EH (cell line): ENCODE results near the gene FMN1.
A peak's percentile ranks its signal among the peaks of the same experiment; 100 is the strongest.

Experiments
- DNase-seq: peaks from one replicate; pipeline ENCODE4 v3.0.0-alpha.2; 2015; ENCODE audit warnings: low read depth

FMN1 gene

DNA sequence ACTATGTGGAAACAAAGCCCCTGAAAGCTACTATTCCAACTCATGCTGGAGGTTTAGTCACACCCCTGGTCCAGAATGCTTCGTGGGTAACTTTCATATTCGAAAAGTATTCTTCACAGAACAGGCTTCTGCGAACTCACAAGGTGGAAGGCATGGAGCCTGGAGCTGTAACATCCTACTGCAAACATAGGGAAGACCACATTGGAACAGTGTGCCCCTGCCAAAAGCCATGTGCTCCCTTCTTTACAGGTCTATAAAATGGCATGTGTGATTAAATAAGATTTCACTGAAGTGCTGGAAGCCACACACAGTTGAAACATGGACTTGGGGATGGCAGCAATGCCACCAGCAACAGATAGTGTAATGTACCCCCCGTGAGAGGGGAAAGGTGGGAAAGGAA lies 370.8 kb downstream of the FMN1 start:
- no peak for DNase-seq

DNA sequence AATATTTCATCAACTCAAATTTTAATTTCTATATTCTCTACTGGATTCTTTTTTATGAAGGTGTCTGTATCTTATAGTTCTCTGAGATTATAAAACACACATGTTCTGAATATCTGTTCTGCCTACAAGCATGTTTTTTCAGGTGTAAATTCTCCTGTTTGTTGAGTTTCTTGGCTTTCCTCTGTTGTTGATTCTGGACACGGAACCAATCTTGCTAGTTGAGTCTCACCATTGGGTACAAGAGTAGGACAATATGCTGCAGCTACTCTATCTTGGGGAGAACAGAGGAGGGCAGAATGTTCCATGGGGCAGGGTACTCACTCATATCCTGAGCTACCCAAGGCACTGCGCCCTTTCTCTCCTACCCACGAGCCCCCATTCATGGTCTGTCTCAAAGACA lies 371.8 kb downstream of the FMN1 start:
- no peak for DNase-seq

DNA sequence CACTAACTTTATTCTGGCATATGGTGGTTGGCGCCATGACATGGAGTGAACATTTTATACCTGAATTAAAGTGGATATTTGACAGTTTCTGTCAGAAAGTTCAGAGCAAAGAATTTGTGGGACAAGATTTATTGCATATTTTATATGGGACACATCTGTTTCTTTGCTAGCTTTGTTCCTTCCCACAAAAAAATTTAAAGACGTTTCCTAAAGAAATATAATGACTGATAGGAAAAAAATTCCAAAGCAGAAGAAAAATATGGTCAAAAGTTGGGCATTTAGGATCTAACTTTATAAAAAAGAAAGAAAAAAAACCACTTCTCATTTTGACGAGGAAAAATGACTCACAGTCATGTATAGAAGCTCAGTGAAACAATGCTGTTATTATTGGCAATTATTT lies 375.1 kb downstream of the FMN1 start:
- peak; percentile 66 for DNase-seq

DNA sequence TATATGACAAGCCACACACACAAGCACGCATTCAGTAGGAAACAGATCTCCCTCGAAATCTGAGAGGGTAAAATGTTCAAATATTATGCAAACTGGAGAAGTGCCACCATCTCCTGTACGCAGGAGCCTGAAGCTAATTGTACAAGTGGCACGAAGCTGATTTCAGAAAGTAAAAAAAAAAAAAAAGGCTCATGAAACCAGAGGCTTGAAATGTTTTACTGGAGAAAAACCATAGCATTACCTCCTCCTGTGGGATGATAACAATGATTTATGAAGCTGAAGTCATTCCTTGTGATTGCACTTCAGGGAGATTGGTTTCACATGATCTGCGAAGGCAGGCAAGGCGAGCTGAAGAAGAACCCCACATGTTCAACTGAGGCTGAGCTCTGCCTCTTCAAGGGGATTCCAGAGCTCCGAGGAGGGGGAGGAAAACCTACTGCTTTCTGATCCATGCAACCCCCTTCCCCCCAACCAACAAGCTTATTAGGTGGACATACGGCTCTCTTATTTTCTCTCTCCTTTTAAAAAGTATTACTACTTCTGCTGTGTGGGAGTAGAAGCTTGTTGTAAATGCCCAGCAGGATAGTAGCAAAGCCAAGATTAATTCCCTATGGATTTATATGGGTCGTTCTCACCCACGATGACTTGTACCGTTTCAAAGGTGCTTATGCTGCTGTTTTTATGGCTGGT lies 375.6 kb downstream of the FMN1 start:
- DNase-seq = peak; percentile 62

DNA sequence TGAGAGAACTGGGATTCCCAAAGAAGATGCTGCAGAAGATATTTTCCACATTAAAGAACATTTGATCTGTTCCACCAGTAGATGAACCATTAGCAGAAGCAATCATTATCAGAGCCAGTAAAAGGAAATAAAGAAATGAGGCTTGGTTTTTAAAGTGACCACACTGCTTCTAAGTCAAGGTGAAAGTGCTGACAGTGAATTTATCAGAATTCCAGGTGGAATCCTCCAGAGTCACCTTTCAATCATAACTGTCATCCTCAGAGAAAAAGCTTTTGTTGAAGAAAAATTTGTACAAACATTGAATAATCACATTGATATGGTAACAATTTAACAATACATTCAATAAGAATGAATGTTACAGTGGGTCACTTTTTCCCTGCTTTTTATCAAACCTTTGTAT lies 376.9 kb downstream of the FMN1 start:
- DNase-seq = no peak

DNA sequence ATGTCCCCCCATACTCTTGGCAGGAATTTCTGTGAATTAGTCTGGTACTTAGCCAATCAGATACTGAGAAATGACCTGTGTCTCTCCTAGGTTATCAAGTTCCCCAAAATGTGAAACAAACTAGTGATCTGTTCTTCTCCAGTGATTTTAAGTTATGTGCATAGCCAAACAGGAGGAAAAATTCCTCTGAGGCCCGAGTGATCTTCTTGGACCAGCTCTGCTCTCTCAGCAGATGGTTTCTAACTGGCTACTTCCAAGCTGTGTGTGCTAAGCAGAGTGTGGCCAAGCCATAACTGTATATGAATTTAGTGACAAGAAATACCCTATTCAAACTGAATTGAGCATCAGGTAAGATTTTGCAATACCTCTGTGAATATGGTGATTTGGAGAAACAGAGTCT lies 387.2 kb downstream of the FMN1 start:
- DNase-seq = no peak

DNA sequence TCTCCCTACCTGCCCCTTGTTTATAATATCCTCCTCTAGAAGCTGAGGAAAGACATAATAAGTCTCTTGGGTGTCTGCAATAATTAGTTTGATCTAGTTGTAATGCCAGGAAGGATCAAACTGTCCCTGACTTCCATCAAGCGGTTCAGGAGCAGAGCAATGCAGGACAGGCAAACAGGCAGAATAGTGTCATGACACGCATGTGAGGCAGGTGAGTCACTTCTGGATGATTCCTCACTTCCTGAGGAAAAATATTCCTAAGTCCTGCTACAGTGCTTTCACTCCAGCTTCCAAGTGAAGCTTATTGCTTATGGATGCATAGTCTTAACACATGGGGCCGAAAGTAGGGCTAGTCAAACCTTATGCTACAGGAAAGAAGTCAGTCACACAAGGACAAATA lies 390.9 kb downstream of the FMN1 start:
- DNase-seq = peak; percentile 25

DNA sequence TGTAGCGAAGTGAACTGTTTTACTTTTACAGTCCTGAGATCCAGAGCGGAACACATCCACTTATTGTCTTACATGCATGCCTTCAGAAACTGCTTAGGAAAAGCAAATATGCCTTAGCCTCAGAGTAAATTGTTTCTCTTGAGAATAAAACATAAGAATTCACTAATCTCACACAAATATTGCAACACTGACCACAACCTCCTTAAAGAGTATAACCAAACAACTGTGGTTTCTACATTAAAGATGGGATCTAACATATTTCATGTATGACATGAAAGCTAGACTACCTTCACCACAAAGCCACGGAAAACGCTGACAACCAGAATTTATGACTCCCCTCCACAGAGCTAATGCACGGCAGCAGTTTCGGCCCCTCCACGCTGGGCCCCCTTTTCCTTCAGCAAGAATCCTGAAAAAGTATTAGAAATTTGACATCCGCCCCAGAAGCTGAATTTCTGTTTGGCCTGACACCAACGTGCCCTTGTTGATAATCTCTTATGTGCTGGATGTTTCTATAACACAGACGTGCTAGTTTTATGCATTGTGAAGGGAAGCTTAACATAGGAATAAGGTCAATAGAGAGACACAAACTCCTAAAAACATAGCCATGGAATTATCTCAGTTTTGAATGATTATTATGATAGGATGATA lies 392.1 kb downstream of the FMN1 start:
- peak; percentile 93 for DNase-seq

DNA sequence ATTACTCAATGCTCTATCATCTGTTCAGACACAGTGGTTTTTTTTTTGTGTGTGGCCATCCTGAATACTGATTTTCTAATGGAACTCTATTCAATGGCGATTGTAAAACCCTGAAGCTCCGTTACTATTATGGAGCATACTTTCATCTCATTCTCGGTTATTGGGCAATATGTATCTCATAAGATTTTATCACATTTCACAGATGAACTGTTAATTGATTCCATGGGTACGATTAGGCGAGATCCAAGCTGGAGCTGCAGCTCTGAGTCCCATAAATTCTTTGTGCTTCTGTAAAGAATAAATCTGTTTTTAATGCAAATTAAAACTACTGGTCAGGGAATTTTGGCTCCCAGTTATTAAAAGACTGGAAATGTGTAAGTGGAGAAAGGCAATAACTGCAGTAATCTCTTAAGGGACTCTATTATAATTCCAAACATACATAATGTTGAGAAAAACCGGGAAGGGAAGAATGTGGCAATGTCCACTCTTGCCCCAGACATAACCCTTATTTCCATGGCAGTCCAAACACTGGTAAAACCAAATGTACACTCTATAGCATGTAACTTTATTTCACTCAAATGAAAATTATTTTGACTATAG lies 394.5 kb downstream of the FMN1 start:
- no peak for DNase-seq

DNA sequence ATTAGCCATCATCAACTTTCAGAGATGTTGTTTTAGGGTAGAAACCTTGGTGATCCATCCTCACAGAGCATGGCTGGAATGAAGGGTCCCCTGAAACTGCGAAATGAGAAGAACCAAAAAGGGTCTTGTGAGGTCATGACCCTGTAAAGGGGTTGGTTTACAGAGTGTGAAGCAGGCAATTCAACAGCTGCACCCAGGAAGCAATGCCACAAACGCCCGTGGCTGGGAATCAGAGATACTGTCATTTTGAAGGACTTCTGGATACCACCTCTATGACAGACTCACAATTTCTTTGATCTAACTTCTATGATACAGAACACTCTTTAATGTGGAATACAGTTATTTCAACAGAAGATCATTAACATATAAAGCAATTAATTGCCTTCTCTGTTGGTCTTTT lies 397.7 kb downstream of the FMN1 start:
- no peak for DNase-seq

DNA sequence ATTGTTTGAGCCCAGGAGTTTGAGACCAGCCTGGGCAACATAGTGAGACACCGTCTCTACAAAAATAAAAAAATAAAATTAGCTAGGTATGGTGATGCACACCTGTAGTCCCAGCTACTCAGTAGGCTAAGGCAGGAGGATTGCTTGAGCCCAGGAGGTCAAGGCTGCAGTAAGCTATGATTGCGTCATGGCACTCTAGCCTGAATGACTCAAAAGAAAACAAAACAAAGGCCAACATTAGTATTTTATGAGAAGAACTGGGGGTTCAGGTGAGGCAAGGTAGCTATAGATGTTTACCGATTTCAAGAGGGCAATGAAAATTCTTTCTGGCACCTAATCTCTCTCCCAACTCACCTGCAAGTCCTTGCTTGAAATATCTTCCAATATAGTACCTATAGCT lies 399.5 kb downstream of the FMN1 start:
- peak; percentile 29 for DNase-seq

DNA sequence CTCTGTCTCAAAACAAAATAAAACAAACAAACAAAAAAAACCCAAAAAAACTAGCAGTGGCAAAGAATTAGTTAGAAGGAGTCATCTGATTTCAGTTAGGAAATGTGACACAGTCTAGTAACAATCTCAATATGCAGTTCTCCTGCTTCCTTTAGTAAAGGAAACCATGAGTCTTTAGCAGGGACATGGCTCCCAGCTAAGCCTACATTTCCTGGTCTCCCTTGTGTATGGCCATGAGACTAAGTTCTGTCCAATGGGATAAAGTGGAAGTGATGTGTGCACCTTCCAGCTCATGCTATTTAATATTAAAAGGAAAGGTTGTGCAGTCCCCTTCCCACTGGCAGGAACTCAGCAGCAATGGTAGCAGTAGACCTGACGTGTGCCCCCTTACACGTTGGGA lies 402.1 kb downstream of the FMN1 start:
- no peak for DNase-seq

DNA sequence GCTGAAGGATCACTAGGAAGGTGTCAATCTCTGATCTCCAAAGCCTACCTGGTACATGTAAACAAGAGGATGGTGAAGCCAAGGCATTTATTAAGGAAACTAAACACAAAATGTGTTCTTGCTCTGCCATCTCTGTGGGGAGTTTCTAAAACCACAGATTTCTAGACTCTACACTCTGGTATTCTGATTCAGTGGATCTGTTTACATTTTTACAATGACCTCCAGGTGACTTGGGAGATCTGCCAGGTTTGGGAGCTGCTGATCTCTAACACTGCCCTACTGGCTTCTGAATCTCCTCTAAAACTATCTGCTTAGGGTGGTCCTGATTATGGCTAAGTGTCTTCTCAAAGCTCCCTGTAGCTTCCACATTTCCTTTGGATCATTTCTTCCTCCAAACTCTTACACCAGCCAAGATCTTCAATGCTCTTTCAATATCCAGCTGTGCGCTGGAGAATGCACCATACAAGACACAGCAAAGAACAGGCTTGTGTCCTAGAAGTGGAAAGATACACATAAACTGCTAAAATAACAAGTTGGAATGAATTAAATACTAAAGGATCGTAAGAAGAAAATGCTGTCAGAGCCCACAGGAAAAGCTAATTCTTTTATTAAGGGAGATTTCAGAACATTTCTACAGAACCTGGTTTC lies 404.0 kb downstream of the FMN1 start:
- peak; percentile 86 for DNase-seq

DNA sequence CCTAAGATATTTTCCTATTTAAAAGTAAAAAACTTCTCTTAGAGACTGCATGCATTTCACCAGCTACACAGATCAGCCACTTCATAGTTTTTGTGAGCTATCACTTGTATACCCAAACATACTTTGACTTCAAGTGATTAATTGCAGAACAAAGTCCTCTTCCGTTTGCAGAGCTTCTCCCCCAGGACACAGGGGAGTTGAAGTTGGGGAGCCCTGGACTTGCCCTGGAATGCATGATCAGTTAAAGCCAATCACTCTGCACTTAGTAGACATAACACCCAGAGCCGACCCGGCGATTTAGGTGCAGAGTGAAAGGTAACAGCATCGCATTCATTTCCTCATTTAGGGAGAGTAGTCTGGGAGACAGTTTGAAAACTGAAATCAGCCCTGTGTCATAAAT lies 406.6 kb downstream of the FMN1 start:
- no peak for DNase-seq

DNA sequence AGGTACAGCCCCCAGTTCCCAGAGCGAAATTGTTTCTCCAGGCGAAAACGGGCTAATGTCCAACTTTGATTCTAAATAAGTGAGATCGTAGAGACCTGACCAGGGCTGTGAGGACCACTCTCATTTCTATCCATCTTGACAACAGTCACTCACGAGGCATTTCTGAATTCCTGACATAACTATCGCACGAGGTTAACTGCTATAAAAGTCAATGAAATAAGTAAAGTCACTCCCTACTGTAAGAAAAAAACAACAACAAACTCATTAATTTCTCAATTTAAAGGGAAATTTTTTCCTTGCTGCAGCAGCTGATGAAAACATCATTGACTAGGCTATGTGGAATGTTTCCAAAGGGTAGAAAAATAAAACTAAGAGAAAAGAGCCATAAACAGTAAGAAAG lies 407.6 kb downstream of the FMN1 start:
- peak; percentile 73 for DNase-seq

DNA sequence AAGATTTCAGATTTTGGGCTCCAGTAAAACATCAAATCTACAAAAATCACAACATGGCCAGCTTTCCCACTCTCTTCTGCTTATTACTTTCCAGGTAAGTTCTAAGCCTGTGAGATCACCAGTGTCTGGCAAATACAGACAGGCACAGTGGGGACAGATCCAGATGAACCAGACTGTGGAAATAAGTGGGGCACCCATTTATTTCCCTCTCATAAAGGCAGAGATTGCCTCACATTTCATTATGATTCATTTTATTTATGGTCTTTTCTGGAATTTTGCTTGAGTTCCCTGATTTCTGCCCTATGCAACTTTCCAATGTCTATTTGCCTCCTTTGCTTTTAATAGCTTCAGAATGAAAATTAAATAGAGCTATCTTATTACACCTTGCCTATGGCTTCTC lies 409.9 kb downstream of the FMN1 start:
- peak; percentile 61 for DNase-seq

DNA sequence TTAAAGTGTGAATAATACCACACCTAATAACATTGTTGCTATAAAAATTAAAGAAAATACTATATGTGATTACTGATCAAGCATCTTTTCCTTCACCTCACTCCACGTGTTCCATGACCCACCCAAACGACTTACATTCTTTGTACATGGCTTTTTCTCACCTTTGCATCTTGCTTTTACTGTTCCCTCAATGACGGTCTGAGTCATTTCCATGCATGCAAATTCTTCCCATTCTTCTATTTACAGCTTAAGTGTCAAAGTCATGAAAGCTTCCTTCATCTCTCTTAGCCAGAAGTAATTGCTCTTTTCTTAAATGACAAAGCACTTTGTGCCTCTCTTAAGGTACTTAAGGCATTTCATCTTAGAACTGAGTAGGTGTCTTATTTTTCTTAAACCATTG lies 412.7 kb downstream of the FMN1 start:
- peak; percentile 54 for DNase-seq

DNA sequence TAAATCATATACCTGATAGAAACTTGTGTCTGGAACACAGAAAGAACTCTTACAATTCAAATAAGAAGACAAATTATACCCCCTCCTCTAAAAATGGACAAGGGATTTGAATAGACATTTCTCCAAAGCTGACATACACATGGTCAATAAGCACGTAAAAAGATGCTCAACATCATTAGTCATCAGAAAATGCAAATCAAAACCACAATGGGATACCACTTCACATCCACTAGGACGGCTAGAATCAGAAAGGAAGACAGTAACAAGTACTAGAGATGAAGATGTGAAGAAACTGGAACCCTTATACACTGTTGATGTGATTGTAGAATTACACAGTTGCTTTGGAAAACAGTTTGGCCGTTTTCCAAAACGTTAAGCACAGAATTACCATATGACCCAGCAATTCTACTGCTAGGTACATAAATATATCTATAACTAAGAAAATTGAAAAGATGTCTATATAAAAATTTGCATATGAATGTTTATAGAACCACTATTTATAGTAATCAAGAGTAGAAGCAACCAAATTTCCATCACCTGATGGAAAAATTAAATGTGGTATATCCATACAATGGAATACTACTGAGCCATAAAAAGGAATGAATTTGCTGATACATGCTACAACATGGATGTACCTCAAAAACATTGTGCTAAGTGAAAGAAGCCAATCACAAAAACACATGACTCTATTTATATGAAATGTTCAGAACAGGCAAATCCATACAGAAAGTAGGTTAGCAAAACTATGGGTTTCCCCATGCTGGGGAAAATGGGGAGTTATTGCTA lies 415.9 kb downstream of the FMN1 start:
- peak; percentile 70 for DNase-seq

DNA sequence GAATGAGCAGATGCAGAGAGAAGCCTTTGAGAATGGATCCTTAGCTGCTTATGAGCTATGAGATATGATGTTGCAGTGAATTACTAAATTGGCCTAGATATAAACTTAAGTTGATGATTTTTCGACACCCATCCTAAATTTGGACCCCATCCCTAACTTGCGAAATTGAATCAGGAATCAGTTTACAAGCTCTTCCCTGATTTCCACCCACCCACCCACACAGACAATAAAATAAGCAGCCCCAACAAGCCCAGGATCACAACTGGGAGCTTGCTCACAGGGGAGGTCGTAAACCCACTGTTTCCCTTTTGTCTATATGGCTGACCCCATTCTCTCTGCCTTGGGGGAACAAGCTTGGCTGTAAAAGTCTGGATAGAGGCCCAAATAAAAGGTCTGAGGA lies 419.4 kb downstream of the FMN1 start:
- no peak for DNase-seq

DNA sequence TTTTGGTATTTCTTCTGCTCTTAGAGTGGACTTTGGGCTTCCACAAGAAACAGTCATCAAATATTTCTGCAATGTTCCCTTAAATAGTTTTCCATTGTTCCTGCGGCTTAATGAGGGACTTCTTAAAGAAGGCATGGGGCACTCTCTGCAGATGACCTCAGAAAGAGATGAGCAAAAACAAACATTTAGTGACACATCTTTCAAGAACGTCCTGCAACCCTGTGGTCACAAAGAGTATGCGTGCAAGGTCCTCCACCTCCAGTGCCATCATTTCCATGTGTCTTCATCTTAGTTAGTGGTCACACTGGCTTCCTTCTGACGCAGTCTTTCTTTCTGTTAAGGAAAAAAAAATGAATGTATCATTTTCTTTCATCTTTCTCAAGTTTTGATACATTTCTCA lies 420.5 kb downstream of the FMN1 start:
- peak; percentile 100 for DNase-seq

DNA sequence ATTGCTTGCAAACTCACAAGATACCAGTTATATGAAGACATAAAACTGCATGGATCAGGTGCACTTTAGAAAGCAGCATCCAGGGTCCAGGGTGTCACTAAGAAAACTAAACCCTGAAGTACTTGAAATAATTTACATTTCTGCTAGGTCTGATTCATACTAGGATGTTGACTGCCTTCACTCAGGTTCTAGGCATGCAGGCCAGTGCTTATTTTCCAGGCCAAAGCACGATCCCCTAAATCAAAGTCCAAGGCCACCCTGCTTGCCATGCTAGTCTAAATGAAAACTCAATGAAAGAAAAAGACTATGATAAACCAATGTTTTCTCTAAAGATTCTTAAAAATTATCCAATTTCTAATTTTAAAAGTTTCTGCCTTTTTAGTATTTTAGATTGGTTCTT lies 427.3 kb downstream of the FMN1 start:
- DNase-seq = peak; percentile 52

DNA sequence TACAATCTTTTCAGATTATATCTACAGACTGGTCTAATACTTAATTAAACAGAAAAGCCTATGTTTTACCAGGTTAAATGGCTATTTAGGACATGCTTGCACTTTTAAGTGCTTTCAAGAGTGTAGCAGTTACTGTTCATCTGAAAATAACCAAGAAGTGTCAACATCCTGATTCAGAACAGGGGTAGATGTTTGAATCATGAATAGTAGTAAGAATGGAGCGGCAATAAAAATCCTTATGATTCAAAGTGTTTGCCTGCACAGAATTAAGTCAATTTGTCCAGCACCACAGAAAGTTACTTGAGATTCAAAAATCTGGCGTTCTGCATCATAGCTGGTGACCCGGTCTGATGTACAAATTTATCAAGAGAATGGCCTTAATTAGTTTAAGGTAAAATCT lies 428.4 kb downstream of the FMN1 start:
- peak; percentile 73 for DNase-seq
